HL-60 (cell line): Measurements from ENCODE around the gene YPEL4.

Experiments
- CTCF ChIP-seq: IDR thresholded peaks from one replicate; pipeline ENCODE4 v1.5.1; 2011; ENCODE audit warnings: low read length, control low read depth, inconsistent platforms; ENCODE audit not compliant: insufficient read depth
- GABPA ChIP-seq: IDR thresholded peaks from 2 replicates; pipeline ENCODE4 v1.6.1; 2012; ENCODE audit warnings: low read depth
- POLR2AphosphoS5 ChIP-seq: IDR thresholded peaks from 2 replicates; pipeline ENCODE4 v1.6.1; 2012; ENCODE audit warnings: low read depth
- REST ChIP-seq: IDR thresholded peaks from 2 replicates; pipeline ENCODE4 v1.6.1; 2012; ENCODE audit warnings: low read depth; ENCODE audit not compliant: insufficient replicate concordance
- SPI1 ChIP-seq: IDR thresholded peaks from 2 replicates; pipeline ENCODE4 v1.6.1; 2012; ENCODE audit warnings: low read depth, mild to moderate bottlenecking, borderline replicate concordance

GRCh38 chr11:57615308-57615707, 34.4 kb downstream of the YPEL4 start:
- no peak for TF ChIP-seq CTCF
- TF ChIP-seq POLR2AphosphoS5 = no peak
- TF ChIP-seq GABPA = no peak
- TF ChIP-seq SPI1 = no peak
- no peak for TF ChIP-seq REST
